ELF-1 (cell line): ENCODE data around the gene CYTH1.

Source experiments
- DNase-seq: peaks from one replicate; pipeline ENCODE4 v3.0.0-alpha.2; 2016; ENCODE audit warnings: low read depth, low spot score

Gene CYTH1

GRCh38 chr17:78805301-78805700 is 23.2 kb upstream of the CYTH1 start:
- no peak for DNase-seq

DNA sequence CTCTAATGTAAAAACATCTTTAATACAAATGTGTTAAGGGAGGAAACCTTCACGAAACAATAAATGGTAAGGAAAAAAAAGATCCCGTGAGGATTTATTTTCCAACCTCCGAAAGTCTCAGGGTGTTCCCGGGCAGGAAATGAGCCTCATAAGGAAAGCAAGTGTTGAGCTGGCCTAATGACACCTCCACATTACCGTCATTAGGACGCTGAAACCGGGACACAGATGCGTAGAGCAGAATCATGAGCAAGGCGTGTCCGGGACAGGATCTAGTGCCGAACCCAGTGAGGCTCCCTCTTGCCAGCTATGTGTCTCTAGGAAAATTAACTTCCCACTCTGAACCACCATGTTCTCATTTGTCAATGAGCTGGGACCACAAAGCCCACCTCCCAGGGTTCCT is 22.7 kb upstream of the CYTH1 start:
- no peak for DNase-seq

GRCh38 chr17:78803186-78803845 is 21.2 kb upstream of the CYTH1 start:
- DNase-seq: no peak

- DNase-seq: no peak
Observed at GRCh38 chr17:78802459-78802858, 20.4 kb upstream of the CYTH1 start.

- no peak for DNase-seq
Observed at GRCh38 chr17:78802008-78802407, 19.9 kb upstream of the CYTH1 start.

DNA sequence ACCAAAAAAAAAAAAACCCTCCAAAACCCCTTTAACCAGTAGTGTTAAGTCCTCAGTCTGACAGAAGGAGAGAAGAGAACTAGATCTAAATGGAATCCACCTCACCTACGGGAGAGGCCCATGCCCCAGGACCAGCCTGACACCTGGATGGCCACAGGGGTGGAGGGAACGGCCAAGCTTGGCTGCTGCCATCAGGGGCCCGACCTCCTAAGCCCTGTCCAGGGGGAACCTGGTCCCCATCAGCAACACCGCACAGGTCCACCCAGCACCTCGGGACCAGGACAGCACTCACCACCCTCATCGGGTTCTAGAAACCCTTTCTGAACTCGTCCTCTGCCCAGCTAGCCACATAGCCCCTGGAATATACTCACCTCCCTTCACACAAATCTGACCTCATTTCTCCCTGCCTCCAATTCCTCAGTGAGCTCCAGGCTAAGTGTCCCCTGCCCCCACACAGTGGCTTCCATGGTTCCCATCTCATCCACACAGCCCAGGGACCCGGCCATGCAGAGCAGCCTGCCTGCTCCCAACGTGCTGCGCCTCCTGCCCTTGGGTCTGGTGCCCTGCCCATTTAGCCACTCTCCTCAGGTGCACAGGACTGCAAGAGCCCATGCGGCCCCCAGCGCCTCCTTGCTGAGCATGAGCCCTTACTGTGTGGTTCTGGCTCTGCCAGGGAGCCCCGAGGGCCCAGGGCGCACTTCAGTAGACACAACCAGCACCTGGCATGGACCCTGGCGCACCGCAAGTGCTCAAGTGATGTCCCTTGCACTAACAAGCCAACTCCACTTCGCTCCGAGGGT is 18.3 kb upstream of the CYTH1 start:
- DNase-seq: no peak

DNA sequence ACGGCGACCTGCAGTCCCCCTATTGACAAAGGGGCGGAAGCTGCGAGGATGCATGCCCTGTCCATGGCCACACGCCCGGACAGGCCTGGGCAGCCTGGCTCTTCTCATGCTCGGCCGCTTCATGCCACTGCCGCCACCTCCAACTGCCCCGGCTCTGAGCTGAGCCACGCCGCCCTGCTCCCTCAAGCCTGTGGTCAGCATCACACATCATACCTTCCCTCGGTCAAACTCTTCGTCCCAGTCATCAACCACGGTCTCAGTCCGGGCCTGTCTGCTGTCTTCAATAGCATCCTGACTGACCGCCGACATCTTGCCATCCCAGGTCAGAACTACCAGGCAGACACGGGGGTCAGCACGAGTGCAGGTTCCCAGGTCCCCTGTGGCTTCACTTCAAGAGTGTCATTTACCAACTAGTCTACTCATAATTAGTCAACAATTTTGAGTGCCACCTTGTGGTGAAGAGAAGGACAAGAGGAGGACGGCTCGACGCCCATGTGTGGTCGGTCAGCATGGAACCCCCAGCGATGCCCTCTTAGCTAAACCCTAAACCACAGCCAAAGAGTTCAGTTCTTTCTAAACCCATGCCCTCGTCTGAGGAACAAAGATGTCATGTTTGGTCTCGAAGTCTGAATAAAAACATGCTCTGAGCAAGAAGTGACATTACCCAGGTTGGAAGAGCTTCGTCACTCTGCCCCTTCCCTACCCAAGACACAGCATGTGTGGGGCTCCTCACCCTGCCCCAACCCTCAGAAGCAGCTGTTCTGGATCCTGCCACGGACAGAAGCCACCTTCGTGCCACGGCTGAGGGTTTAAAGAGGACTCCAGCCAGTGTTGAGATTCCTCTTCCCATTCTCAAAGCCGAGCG is 16.9 kb upstream of the CYTH1 start:
- DNase-seq: no peak

- no peak for DNase-seq
Observed at GRCh38 chr17:78797691-78798585, 15.9 kb upstream of the CYTH1 start.

DNA sequence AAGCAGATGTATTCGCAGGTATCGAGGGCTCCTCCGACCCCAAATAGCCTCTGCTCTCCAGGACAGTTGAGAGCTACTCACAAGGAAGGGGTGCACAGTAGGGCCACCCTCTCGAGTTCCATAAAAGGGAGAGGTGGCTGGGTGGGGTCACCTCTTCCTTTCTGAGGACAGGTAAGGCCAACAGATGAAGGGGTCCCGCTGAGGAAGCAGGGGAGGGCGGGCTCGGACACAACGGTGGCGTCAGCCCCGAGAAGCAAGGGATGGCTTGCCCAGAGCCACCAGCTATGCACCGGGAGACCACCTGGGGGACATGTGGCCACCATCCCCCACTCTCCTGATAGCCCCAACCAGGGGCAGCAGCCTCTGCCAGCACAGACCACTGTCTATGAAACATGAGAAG is 15.1 kb upstream of the CYTH1 start:
- DNase-seq: no peak

GRCh38 chr17:78796517-78796900 is 14.4 kb upstream of the CYTH1 start:
- DNase-seq: no peak

- DNase-seq: no peak
Observed at GRCh38 chr17:78795861-78796516, 13.9 kb upstream of the CYTH1 start.

- DNase-seq: no peak
Observed at GRCh38 chr17:78794864-78795640, 13.0 kb upstream of the CYTH1 start.

DNA sequence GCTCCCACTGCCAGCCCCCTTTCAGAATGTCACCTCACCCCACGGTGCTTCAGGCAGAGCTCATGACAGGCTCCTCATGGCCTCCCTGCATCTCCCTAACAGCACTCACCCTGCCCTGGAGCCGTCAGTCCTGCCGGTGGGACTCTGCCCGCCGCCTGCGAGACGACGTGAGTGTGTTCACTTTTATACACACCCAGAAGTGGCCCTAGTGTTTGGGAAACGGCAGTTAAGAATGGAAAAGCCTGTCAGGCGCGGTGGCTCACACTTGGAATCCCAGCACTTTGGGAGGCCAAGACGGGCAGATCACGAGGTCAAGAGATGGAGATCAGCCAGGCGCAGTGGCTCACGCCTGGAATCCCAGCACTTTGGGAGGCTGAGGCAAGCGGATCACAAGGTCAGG is 12.3 kb upstream of the CYTH1 start:
- DNase-seq: no peak

DNA sequence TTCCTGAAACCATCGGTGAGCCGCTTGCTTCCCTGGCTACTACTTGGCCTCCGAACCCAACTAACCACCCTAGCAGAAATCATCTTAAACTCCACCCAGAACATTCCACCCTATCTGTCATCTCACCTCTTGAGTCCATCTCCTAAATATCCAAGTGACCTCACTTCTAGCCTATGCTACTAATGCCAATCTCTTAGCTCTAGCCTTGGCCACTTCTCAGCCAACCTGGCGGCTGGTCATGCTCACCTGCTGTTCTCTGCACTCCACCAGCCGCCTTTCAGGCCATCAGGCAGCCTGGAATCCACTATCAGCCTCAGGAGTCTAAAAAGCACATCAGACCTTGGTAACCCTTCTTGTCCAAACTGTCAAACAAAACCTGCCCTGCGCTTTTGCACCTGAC is 11.9 kb upstream of the CYTH1 start:
- no peak for DNase-seq

DNA sequence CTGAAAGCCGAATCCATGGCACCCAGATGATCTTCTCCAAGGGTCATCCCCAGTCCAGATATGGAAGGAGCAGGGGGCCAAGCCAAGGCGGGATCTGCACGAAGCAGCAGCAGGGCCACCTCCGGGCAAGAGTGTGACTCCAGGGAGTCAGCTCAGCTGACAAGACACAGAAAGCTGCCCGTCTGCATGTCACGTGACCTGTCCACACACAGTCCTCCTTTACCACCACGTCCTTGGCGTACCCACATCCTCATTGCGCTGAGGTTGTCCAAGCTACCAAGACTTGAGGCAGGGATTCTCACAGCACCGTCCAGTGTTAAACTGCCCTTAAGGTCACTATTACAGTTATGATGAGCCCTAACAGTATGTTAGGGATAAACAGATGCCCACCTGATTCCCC is 11.3 kb upstream of the CYTH1 start:
- no peak for DNase-seq

- DNase-seq: no peak
Observed at GRCh38 chr17:78791840-78792709, 10.0 kb upstream of the CYTH1 start.

GRCh38 chr17:78790552-78790951 is 8.5 kb upstream of the CYTH1 start:
- DNase-seq: no peak

- no peak for DNase-seq
Observed at GRCh38 chr17:78789663-78790181, 7.6 kb upstream of the CYTH1 start.

GRCh38 chr17:78789149-78789662 is 7.1 kb upstream of the CYTH1 start:
- no peak for DNase-seq
